HepG2 (cell line): ENCODE data around the gene PCYT2. TPM values are rescaled to one million over a fixed set of nuclear protein-coding genes. Genes with fewer than 3 reads are reported as not detected.

ENCODE experiments used
- AKAP8 ChIP-seq: sonication (generic); formaldehyde crosslinking; IDR thresholded peaks from 2 replicates; pipeline ENCODE4 v1.5.1; 2020; ENCODE audit warnings: mild to moderate bottlenecking, missing genetic modification reagents
- ASH2L ChIP-seq: fragments of 300-600, 200-600 bp; sonication (generic); IDR thresholded peaks from 2 replicates; pipeline ENCODE4 v1.7.0; 2017; ENCODE audit warnings: low read depth, mild to moderate bottlenecking, moderate library complexity, mixed read lengths, low read length; ENCODE audit not compliant: insufficient read length
- HNF4G ChIP-seq, 2 experiments: sonication (generic) in 1 of 2; formaldehyde crosslinking in 1 of 2; IDR thresholded peaks; 2 replicates each; pipeline versions ENCODE4 v1.4.0 to v1.6.1; 2011 to 2020; ENCODE audit warnings: borderline replicate concordance in 2 of 2, low read depth in 2 of 2, mild to moderate bottlenecking in 2 of 2, low read length in 1 of 2, missing genetic modification reagents in 1 of 2, moderate library complexity in 1 of 2
- KDM5A ChIP-seq: fragments of 200-600 bp; sonication (generic); IDR thresholded peaks from 2 replicates; pipeline ENCODE4 v1.7.0; 2018; ENCODE audit warnings: antibody characterized with exemption, mild to moderate bottlenecking, low read length, borderline replicate concordance
- MXI1 ChIP-seq: IDR thresholded peaks from 3 replicates; pipeline ENCODE4 v1.6.1; 2012; ENCODE audit warnings: low read depth, low read length, inconsistent platforms, borderline replicate concordance
- SALL1 ChIP-seq: sonication (generic); formaldehyde crosslinking; IDR thresholded peaks from 2 replicates; pipeline ENCODE4 v1.8.0; 2022; ENCODE audit warnings: mild to moderate bottlenecking, missing genetic modification reagents
- SYNCRIP ChIP-seq: fragments of 200-400 bp; formaldehyde crosslinking; IDR thresholded peaks from 2 replicates; pipeline ENCODE4 v1.6.1; 2018; ENCODE audit warnings: mild to moderate bottlenecking, low read depth, low read length; ENCODE audit not compliant: insufficient read depth
- TARDBP ChIP-seq: sonication (generic); formaldehyde crosslinking; IDR thresholded peaks from 2 replicates; pipeline ENCODE4 v1.8.0; 2022; ENCODE audit warnings: mild to moderate bottlenecking, missing genetic modification reagents
- ZBTB25 ChIP-seq: IDR thresholded peaks from 2 replicates; pipeline ENCODE4 v1.6.1; 2018; ENCODE audit warnings: missing genetic modification reagents
- ZBTB33 ChIP-seq: sonication (generic); formaldehyde crosslinking; IDR thresholded peaks from 2 replicates; pipeline ENCODE4 v1.4.0; 2020; ENCODE audit warnings: missing genetic modification reagents
- ZBTB38 ChIP-seq: sonication (generic); formaldehyde crosslinking; IDR thresholded peaks from 2 replicates; pipeline ENCODE4 v1.5.1; 2020; ENCODE audit warnings: mild to moderate bottlenecking, missing genetic modification reagents
- ZNF263 ChIP-seq: sonication (generic); formaldehyde crosslinking; IDR thresholded peaks from 2 replicates; pipeline ENCODE4 v1.4.0; 2020; ENCODE audit warnings: missing genetic modification reagents
- ZNF343 ChIP-seq: sonication (generic); formaldehyde crosslinking; IDR thresholded peaks from 2 replicates; pipeline ENCODE4 v1.4.0; 2020; ENCODE audit warnings: mild to moderate bottlenecking, missing genetic modification reagents
- ZNF572 ChIP-seq: sonication (generic); formaldehyde crosslinking; IDR thresholded peaks from 2 replicates; pipeline ENCODE4 v1.5.1; 2020; ENCODE audit warnings: mild to moderate bottlenecking, missing genetic modification reagents
- ZNF652 ChIP-seq: IDR thresholded peaks from 2 replicates; pipeline ENCODE4 v1.6.1; 2016; ENCODE audit warnings: low read depth, borderline replicate concordance
- ZNF761 ChIP-seq: sonication (generic); formaldehyde crosslinking; conservative IDR thresholded peaks from 2 replicates; pipeline ENCODE4 v1.4.0; 2020; ENCODE audit warnings: mild to moderate bottlenecking, missing genetic modification reagents
- ZNF891 ChIP-seq: sonication (generic); formaldehyde crosslinking; IDR thresholded peaks from 2 replicates; pipeline ENCODE4 v1.5.0; 2020; ENCODE audit warnings: mild to moderate bottlenecking, missing genetic modification reagents
- ZSCAN21 ChIP-seq: sonication (generic); formaldehyde crosslinking; IDR thresholded peaks from 2 replicates; pipeline ENCODE4 v1.8.0; 2022; ENCODE audit warnings: mild to moderate bottlenecking, missing genetic modification reagents, moderate library complexity, borderline replicate concordance
- polyA plus RNA-seq, 8 experiments: library from polyadenylated mRNA; depleted of rRNA in 3 of 8; stranded (reverse) in 7 of 8; unstranded in 1 of 8; fragments of >200 nt; fragmentation: Illumina TruSeq in 4 of 8; extraction: Trizol in 4 of 8; gene quantifications; 2 replicates each; pipeline versions ENCODE4 v1.2.1 to v1.2.3, GENCODE V29; 2011 to 2016; ENCODE audit warnings: low read depth in 4 of 8, missing spikeins in 1 of 8, mixed read lengths in 1 of 8; ENCODE audit not compliant: insufficient read depth in 1 of 8
- total RNA-seq, 5 experiments: library from RNA; depleted of rRNA; stranded (reverse); fragments of >200 nt; fragmentation: Illumina TruSeq; extraction: Trizol; gene quantifications; 2 replicates each; pipeline ENCODE4 v1.2.3, GENCODE V29; 2016; ENCODE audit warnings: low read depth in 1 of 5
- TF ChIP-seq, protein P1 (sequence below): sonication (generic); formaldehyde crosslinking; IDR thresholded peaks from 2 replicates; pipeline ENCODE4 v1.4.0; 2020; ENCODE audit warnings: missing genetic modification reagents

PCYT2 gene
- total and polyA plus RNA-seq, 2 of the 13 experiments (the other 11 are each of a cell fraction or from before 2014, with no cell fraction given), result 147 to 297 TPM

- TF ChIP-seq ZBTB25 (CRISPR knock-in tag) (no peak), TARDBP (CRISPR knock-in tag) (0 out of 2 replicates have a peak, but pooled peaks have one; percentile 58), MXI1 (peak; percentile 76; the same call in 1 of the 3 replicates), ZNF343 (CRISPR knock-in tag) (0 out of 2 replicates have a peak, but pooled peaks have one; percentile 37), ZNF572 (CRISPR knock-in tag) (0 out of 2 replicates have a peak, but pooled peaks have one; percentile 76), ZNF652 (CRISPR knock-in tag) (no peak), ZNF891 (CRISPR knock-in tag) (no peak), SYNCRIP (no peak), ASH2L (no peak), AKAP8 (CRISPR knock-in tag) (peak; percentile 54; the same call in 1 of the 2 replicates), ZBTB33 (CRISPR knock-in tag) (0 out of 2 replicates have a peak, but pooled peaks have one; percentile 5), HNF4G (IDR thresholded peaks at IDR 0.05; ENCODE audit: borderline replicate concordance, low read depth, low read length) (0 out of 2 replicates have a peak, but pooled peaks have one; percentile 49), HNF4G (CRISPR knock-in tag; IDR thresholded peaks at IDR 0.05; ENCODE audit: borderline replicate concordance, low read depth) (no peak), ZNF761 (CRISPR knock-in tag) (0 out of 2 replicates have a peak, but pooled peaks have one; percentile 75), ZBTB38 (CRISPR knock-in tag) (peak; percentile 59; the same call in 1 of the 2 replicates), SALL1 (CRISPR knock-in tag) (peak; percentile 69; the same call in 1 of the 2 replicates), ZNF263 (CRISPR knock-in tag) (peak; percentile 36), ZSCAN21 (CRISPR knock-in tag) (peak; percentile 44; the same call in 1 of the 2 replicates), KDM5A (no peak; the same call in 1 of the 2 replicates)
- TF ChIP-seq, protein P1, sequence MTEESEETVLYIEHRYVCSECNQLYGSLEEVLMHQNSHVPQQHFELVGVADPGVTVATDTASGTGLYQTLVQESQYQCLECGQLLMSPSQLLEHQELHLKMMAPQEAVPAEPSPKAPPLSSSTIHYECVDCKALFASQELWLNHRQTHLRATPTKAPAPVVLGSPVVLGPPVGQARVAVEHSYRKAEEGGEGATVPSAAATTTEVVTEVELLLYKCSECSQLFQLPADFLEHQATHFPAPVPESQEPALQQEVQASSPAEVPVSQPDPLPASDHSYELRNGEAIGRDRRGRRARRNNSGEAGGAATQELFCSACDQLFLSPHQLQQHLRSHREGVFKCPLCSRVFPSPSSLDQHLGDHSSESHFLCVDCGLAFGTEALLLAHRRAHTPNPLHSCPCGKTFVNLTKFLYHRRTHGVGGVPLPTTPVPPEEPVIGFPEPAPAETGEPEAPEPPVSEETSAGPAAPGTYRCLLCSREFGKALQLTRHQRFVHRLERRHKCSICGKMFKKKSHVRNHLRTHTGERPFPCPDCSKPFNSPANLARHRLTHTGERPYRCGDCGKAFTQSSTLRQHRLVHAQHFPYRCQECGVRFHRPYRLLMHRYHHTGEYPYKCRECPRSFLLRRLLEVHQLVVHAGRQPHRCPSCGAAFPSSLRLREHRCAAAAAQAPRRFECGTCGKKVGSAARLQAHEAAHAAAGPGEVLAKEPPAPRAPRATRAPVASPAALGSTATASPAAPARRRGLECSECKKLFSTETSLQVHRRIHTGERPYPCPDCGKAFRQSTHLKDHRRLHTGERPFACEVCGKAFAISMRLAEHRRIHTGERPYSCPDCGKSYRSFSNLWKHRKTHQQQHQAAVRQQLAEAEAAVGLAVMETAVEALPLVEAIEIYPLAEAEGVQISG (CRISPR knock-in tag), result 0 out of 2 replicates have a peak, but pooled peaks have one; percentile 9
These were observed 13.6 kb upstream of the PCYT2 start (continued) for GRCh38 chr17:81924557-81925532.
